ENCODE results near the gene WASL. TPM values are rescaled to one million over a fixed set of nuclear protein-coding genes. Genes with fewer than 3 reads are reported as not detected.

WASL gene
- total and polyA plus RNA-seq, 10 of the 15 experiments (the other 5 are each of a cell fraction or from before 2014, with no cell fraction given): 2.0 to 6.4 (median 3.5) TPM

DNA sequence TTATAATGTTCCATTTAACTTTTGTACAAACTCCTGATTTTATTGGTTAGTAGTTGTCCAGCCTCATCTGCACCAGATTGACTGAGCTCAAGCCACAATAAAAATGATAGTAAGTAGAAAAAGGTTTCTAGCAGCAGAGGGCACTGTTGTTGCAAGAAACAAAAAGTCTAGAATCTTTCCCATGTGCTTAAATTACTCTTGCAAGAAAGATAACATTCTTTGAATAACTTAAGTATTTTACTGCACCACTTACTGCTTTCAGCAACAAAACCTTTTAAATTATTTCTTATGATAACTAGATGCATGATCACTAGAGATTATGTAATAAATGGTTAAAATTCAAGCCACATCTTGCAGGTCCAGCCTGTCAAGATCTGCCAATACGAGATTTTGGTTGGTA, 66.1 kb downstream of the WASL start:
- Histone ChIP-seq H3K4me1 (ENCODE audit: control insufficient read depth, insufficient read depth, low read length) (no peaks in the 10 kb centered on the region), H4K20me1 (ENCODE audit: control insufficient read depth, insufficient read depth) (no peaks in the 10 kb centered on the region), H3K9ac (ENCODE audit: control insufficient read depth, insufficient read depth, low read length) (no peak overlapping the region), H3K36me3 (ENCODE audit: control insufficient read depth in 2 of 2, insufficient read depth in 2 of 2, low read length in 1 of 2) (no peaks in the 10 kb centered on the region; a peak in 1 of 4 replicates), H3K27me3 (replicated peaks in 1 of 2; ENCODE audit: control insufficient read depth in 2 of 2, insufficient read depth in 2 of 2, low read length in 1 of 2) (no peaks in the 10 kb centered on the region), H3K27ac (ENCODE audit: control insufficient read depth, insufficient read depth) (no peak overlapping the region), H3K4me2 (ENCODE audit: control insufficient read depth, insufficient read depth) (no peak overlapping the region), H3K4me3 (no peak overlapping the region), H3K9me3 (replicated peaks; ENCODE audit: control insufficient read depth, insufficient read depth, low read length) (no peaks in the 10 kb centered on the region), H3K79me2 (ENCODE audit: control insufficient read depth, insufficient read depth, low read length) (no peaks in the 10 kb centered on the region), H2AFZ (ENCODE audit: control insufficient read depth, low read depth, low read length) (no peak overlapping the region)
- RAD21 ChIA-PET (ENCODE audit: unreplicated experiment): interaction anchor here (0.7 to 2.4 kb wide), 15 partner anchors 9 to 192 kb away, joined by 3 to 25 read pairs (median 4); partner anchors contain the start of gene WASL
- ATAC-seq (peak; percentile 81), FAIRE-seq (peak; percentile 73), DNase-seq (ENCODE audit: low read depth, low spot score) (no peak)
- POLR2A ChIA-PET: interaction anchor here (1.2 kb wide), 1 partner anchor 63 kb away, joined by 3 read pairs; no protein-coding TSS in a partner anchor
- SMC1A ChIA-PET (ENCODE audit: uncharacterized antibody, unreplicated experiment): interaction anchor here (0.6 to 2.5 kb wide), 13 partner anchors 8 to 196 kb away, joined by 3 to 30 read pairs (median 4); partner anchors contain the start of gene WASL
- 100% methylated on average over 1 of the region's 1 CpG for whole genome bisulfite sequencing (ENCODE audit: insufficient coverage, insufficient replicate concordance, low lambda C conversion rate, missing lambda C conversion rate)
- intact Hi-C loops (cut with micrococcal nuclease; ENCODE audit: unreplicated experiment): loop anchor here (1.0 kb wide), 2 partner anchors 183 to 190 kb away; no protein-coding TSS in a partner anchor
- BruUV-seq (replicated peaks): no TSS peak
- TF ChIP-seq RAD21 (IDR thresholded peaks at IDR 0.05; ENCODE audit: insufficient read depth, low read depth, low read length): peak; percentile 74
- TF ChIP-seq, protein P1, sequence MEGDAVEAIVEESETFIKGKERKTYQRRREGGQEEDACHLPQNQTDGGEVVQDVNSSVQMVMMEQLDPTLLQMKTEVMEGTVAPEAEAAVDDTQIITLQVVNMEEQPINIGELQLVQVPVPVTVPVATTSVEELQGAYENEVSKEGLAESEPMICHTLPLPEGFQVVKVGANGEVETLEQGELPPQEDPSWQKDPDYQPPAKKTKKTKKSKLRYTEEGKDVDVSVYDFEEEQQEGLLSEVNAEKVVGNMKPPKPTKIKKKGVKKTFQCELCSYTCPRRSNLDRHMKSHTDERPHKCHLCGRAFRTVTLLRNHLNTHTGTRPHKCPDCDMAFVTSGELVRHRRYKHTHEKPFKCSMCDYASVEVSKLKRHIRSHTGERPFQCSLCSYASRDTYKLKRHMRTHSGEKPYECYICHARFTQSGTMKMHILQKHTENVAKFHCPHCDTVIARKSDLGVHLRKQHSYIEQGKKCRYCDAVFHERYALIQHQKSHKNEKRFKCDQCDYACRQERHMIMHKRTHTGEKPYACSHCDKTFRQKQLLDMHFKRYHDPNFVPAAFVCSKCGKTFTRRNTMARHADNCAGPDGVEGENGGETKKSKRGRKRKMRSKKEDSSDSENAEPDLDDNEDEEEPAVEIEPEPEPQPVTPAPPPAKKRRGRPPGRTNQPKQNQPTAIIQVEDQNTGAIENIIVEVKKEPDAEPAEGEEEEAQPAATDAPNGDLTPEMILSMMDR (IDR thresholded peaks at IDR 0.05 in 2 of 3, conservative IDR thresholded peaks at IDR 0.05 in 1 of 3; ENCODE audit: control insufficient read depth in 2 of 3, extremely low read depth in 1 of 3, insufficient read depth in 1 of 3, low read depth in 3 of 3, low read length in 3 of 3): peak; percentile 35 to 61 (median 46); a peak in 5 of 6 replicates
- TF ChIP-seq, protein P2, sequence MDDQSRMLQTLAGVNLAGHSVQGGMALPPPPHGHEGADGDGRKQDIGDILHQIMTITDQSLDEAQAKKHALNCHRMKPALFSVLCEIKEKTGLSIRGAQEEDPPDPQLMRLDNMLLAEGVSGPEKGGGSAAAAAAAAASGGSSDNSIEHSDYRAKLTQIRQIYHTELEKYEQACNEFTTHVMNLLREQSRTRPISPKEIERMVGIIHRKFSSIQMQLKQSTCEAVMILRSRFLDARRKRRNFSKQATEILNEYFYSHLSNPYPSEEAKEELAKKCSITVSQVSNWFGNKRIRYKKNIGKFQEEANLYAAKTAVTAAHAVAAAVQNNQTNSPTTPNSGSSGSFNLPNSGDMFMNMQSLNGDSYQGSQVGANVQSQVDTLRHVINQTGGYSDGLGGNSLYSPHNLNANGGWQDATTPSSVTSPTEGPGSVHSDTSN (IDR thresholded peaks at IDR 0.05; ENCODE audit: insufficient replicate concordance, low read depth, low read length): no peak
- peak; percentile 55; the same call in 1 of the 2 replicates for TF ChIP-seq SMC3 (IDR thresholded peaks at IDR 0.05; ENCODE audit: borderline replicate concordance, low read length)
- CTCF ChIA-PET: interaction anchor here (0.6 to 3.3 kb wide), 28 partner anchors 8 to 1277 kb away, joined by 3 to 26 read pairs (median 4); partner anchors contain the start of genes LMOD2 and WASL
- in situ Hi-C loops (cut with MboI): no loop called here
